ENCODE data around the gene H2AZ2. TPM values are rescaled to one million over a fixed set of nuclear protein-coding genes. Genes with fewer than 3 reads are reported as not detected.
"Not testable (repeated sequence)": the region's sequence is repeated elsewhere in the genome, so short reads cannot be mapped to it uniquely, and the experiment has no call there.

H2AZ2 gene
- total RNA-seq, 1 donor from 2014 or later, result 199 TPM

DNA sequence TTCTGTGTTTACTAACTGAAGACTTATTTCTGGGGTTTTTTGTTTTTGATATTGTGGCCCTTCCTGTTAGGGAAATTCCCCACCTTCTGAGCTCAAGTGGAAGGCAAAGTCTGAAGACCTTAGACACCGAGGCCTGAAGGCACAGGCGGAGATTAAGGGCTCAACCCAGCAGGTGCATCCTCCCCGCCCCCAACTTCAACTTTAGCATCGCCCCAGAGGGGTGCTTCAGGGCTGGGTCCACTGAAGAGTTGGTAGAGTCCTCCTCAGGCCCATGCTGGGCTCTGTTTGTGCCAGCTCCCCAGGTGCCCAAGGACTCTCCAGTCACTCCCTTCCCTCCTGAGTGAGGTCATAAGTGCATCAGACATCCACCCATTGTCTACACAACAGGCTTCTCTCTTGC is 60.8 kb downstream of the H2AZ2 start:
- no peak for DNase-seq (ENCODE audit: low read depth in 2 of 2)

DNA sequence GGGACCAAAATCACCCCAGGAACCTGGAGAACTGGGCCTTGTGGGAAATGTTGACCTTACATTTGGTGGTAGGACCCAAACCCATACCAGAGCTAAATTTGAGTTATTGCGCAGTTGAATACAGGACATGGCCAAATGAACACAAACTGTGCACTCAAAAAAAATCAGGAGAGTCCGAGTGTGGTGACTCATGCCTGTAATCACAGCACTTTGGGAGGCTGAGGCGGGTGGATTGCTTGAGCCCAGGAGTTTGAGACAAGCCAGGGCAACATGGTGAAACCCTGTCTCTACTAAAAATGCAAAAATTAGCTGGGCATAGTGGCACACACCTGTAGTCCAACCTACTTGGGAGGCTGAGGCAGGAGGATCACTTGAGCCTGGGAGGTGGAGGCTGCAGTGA is 62.7 kb downstream of the H2AZ2 start:
- DNase-seq (ENCODE audit: low read depth in 2 of 2), result not testable (repeated sequence)

DNA sequence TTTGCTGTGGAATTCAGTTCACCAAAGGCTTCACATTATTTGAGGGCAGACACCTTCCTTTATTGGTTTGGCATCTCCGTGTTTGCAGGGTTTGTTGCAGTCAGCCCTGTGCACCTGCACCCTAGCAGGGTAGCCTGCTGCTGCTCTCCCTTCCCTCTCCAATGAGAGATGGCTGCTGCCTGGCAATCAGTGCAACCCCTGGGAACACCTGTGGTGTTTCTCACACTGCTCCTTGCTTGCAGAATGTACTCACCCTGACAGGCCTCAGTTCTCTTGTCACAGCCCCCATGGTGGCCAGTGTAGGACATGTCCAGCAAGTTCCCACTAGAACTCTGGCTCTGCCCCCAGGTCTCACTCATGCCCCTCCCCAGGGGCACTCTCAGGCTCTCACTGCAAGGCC is 63.5 kb downstream of the H2AZ2 start:
- DNase-seq (ENCODE audit: low read depth in 2 of 2), result no peak

DNA sequence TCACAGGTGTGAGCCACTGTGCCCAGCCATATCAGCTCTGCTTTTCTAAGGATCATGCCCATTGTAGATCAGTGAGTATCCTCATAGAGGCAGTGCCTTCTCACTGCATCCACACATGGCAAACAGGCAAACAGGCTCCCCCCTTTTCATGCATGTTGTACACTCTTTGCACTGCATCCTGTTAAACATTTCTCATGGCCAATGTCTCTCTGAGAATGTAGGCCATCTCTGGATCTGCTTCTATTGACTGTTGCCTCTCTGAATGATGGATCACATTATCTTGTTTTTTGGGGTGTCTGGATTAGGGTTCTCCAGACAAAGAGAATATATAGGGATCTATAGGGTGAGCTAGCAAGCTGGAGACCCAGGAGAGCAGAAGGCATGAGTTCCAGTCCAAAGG is 64.5 kb downstream of the H2AZ2 start:
- DNase-seq (ENCODE audit: low read depth in 2 of 2), result no peak

DNA sequence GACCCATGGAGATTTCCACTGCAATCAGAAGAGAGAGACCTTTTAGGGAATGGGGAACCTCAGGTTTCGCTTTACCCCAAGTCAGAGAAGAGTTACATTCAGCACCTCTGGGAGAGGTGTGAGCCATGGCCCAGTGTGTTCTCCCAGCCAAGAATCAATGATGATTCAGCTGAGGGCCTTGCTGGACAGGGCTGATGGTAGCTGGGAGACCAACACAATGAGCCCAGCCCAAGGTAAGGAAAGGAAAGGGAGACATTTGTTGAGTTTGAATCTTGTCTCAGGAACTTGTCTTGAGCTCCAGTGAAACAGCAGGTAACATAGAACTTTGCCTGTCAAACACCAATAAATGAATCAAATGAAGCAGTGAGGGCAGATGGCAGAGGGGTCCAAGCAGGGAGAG is 65.4 kb downstream of the H2AZ2 start:
- DNase-seq (ENCODE audit: low read depth in 2 of 2), result no peak

Other genes starting within 250 kb of the H2AZ2 start
- gene OGDH, start 241.5 kb downstream of the H2AZ2 start, total RNA-seq, result 43.0 and 48.0 TPM in 2 replicates
- gene ZMIZ2, start 99.2 kb downstream of the H2AZ2 start, total RNA-seq, result 5.0 and 7.5 TPM in 2 replicates
- gene PPIA, start 51.4 kb downstream of the H2AZ2 start, total RNA-seq, result 1,887 and 2,487 TPM in 2 replicates
- gene PURB, start 37.4 kb upstream of the H2AZ2 start, total RNA-seq, result 14.4 and 18.1 TPM in 2 replicates
- gene MYO1G, start 130.9 kb upstream of the H2AZ2 start, total RNA-seq, result under 0.01 and 0.13 TPM in 2 replicates
- gene CCM2, start 152.1 kb upstream of the H2AZ2 start, total RNA-seq, result 44.4 and 63.2 TPM in 2 replicates
- 0.39 and 0.89 TPM in 2 replicates for gene NACAD, start 240.9 kb upstream of the H2AZ2 start, total RNA-seq

Data from dermis microvascular lymphatic vessel endothelial cell (primary cell).